HG03095 (cell line): ENCODE measurements around the gene SEMA3F.

Experiments used
- ATAC-seq: cut with Tn5 transposase; IDR thresholded peaks from one replicate; pipeline ENCODE4 v1.9.1; 2021; ENCODE audit warnings: moderate library complexity; ENCODE audit not compliant: unreplicated experiment

The SEMA3F gene

GRCh38 chr3:50169232-50169832 lies 14.2 kb downstream of the SEMA3F start:
- ATAC-seq = no peak

- no peak for ATAC-seq
Observed at GRCh38 chr3:50169858-50170257, 14.7 kb downstream of the SEMA3F start.

- ATAC-seq = no peak
Observed at GRCh38 chr3:50170689-50171088, 15.6 kb downstream of the SEMA3F start.

- ATAC-seq = no peak
Observed at GRCh38 chr3:50171540-50172301, 16.6 kb downstream of the SEMA3F start.

GRCh38 chr3:50172626-50173220 lies 17.6 kb downstream of the SEMA3F start:
- ATAC-seq = no peak

GRCh38 chr3:50173685-50174516 lies 18.8 kb downstream of the SEMA3F start:
- no peak for ATAC-seq

GRCh38 chr3:50174517-50174895 lies 19.4 kb downstream of the SEMA3F start:
- no peak for ATAC-seq

- ATAC-seq = no peak
Observed at GRCh38 chr3:50174947-50175524, 19.9 kb downstream of the SEMA3F start.

GRCh38 chr3:50177346-50177745 lies 22.2 kb downstream of the SEMA3F start:
- ATAC-seq = no peak

GRCh38 chr3:50179710-50180109 lies 24.6 kb downstream of the SEMA3F start:
- no peak for ATAC-seq

GRCh38 chr3:50181985-50182384 lies 26.9 kb downstream of the SEMA3F start:
- no peak for ATAC-seq

- ATAC-seq = no peak
Observed at GRCh38 chr3:50182533-50183099, 27.5 kb downstream of the SEMA3F start.

GRCh38 chr3:50183755-50184154 lies 28.6 kb downstream of the SEMA3F start:
- ATAC-seq = no peak

GRCh38 chr3:50184242-50184978 lies 29.3 kb downstream of the SEMA3F start:
- ATAC-seq = no peak

- no peak for ATAC-seq
Observed at GRCh38 chr3:50185230-50185629, 30.1 kb downstream of the SEMA3F start.

- ATAC-seq = no peak
Observed at GRCh38 chr3:50186096-50186495, 31.0 kb downstream of the SEMA3F start.

GRCh38 chr3:50187750-50188149 lies 32.6 kb downstream of the SEMA3F start:
- ATAC-seq = no peak

GRCh38 chr3:50189274-50189673 lies 34.1 kb downstream of the SEMA3F start:
- no peak for ATAC-seq

- ATAC-seq = no peak
Observed at GRCh38 chr3:50189989-50190388, 34.9 kb downstream of the SEMA3F start.
